H9 (cell line): Measurements from ENCODE around the gene YOD1. TPM values are rescaled to one million over a fixed set of nuclear protein-coding genes. Genes with fewer than 3 reads are reported as not detected.

Experiments
- DNase-seq: peaks from one replicate; pipeline ENCODE4 v3.0.0-alpha.2; 2017
- H2AFZ ChIP-seq: one replicate; pipeline ENCODE4 v1.6.1; 2013; ENCODE audit warnings: mild to moderate bottlenecking, low read length, control low read depth, moderate library complexity
- H2AK5ac ChIP-seq: 2 replicates; pipeline ENCODE4 v1.6.1; 2013; ENCODE audit warnings: low read length, control low read depth, mixed read lengths; ENCODE audit not compliant: insufficient read length
- H2BK120ac ChIP-seq: one replicate; pipeline ENCODE4 v1.6.1; 2013; ENCODE audit warnings: low read depth, mild to moderate bottlenecking, low read length, control low read depth, inconsistent platforms; ENCODE audit not compliant: poor library complexity, severe bottlenecking
- H2BK12ac ChIP-seq: 2 replicates; pipeline ENCODE4 v1.6.1; 2013; ENCODE audit warnings: low read length, control low read depth, mixed read lengths, low read depth; ENCODE audit not compliant: insufficient read length
- H2BK15ac ChIP-seq: 2 replicates; pipeline ENCODE4 v1.6.1; 2013; ENCODE audit warnings: low read depth, low read length, control low read depth
- H2BK20ac ChIP-seq: one replicate; pipeline ENCODE4 v1.6.1; 2013; ENCODE audit warnings: low read depth, mild to moderate bottlenecking, low read length, control low read depth, inconsistent platforms; ENCODE audit not compliant: poor library complexity, severe bottlenecking
- H2BK5ac ChIP-seq: 2 replicates; pipeline ENCODE4 v1.6.1; 2013; ENCODE audit warnings: low read length, control low read depth, mixed read lengths; ENCODE audit not compliant: insufficient read length
- H3K14ac ChIP-seq: 2 replicates; pipeline ENCODE4 v1.6.1; 2013; ENCODE audit warnings: low read length, control low read depth; ENCODE audit not compliant: insufficient read depth
- H3K18ac ChIP-seq: 2 replicates; pipeline ENCODE4 v1.6.1; 2013; ENCODE audit warnings: low read depth, mild to moderate bottlenecking, mixed read lengths, low read length, control low read depth; ENCODE audit not compliant: insufficient read length
- H3K23ac ChIP-seq: 2 replicates; pipeline ENCODE4 v1.6.1; 2013; ENCODE audit warnings: low read length, control low read depth, mixed read lengths, low read depth; ENCODE audit not compliant: insufficient read length
- H3K23me2 ChIP-seq: 2 replicates; pipeline ENCODE4 v1.6.1; 2013; ENCODE audit warnings: low read depth, mild to moderate bottlenecking, mixed read lengths, low read length, control low read depth; ENCODE audit not compliant: insufficient read length, poor library complexity, severe bottlenecking
- H3K27ac ChIP-seq: 2 replicates; pipeline ENCODE4 v1.5.1; 2013; ENCODE audit warnings: low read length, control low read depth, mixed read lengths, low read depth; ENCODE audit not compliant: insufficient read length
- H3K27me3 ChIP-seq: 2 replicates; pipeline ENCODE4 v1.6.1; 2013; ENCODE audit warnings: low read length, control low read depth, inconsistent platforms; ENCODE audit not compliant: insufficient read depth
- H3K4ac ChIP-seq: 2 replicates; pipeline ENCODE4 v1.6.1; 2013; ENCODE audit warnings: low read depth, mild to moderate bottlenecking, control low read depth, inconsistent platforms, low read length, moderate library complexity
- H3K4me1 ChIP-seq: 2 replicates; pipeline ENCODE4 v1.6.1; 2013; ENCODE audit warnings: low read length, control low read depth, inconsistent platforms; ENCODE audit not compliant: insufficient read depth
- H3K4me2 ChIP-seq: 2 replicates; pipeline ENCODE4 v1.6.1; 2013; ENCODE audit warnings: low read length, control low read depth, mixed read lengths; ENCODE audit not compliant: insufficient read length, insufficient read depth
- H3K56ac ChIP-seq: 2 replicates; pipeline ENCODE4 v1.6.1; 2013; ENCODE audit warnings: low read depth, mild to moderate bottlenecking, mixed read lengths, low read length, control low read depth; ENCODE audit not compliant: insufficient read length
- H3K79me1 ChIP-seq: 2 replicates; pipeline ENCODE4 v1.6.1; 2013; ENCODE audit warnings: low read depth, mild to moderate bottlenecking, moderate library complexity, low read length, control low read depth, inconsistent platforms; ENCODE audit not compliant: insufficient read depth, poor library complexity, severe bottlenecking
- H3K79me2 ChIP-seq: 2 replicates; pipeline ENCODE4 v1.6.1; 2013; ENCODE audit warnings: low read length, control low read depth, inconsistent platforms; ENCODE audit not compliant: insufficient read depth
- H3K9ac ChIP-seq: 2 replicates; pipeline ENCODE4 v1.6.1; 2013; ENCODE audit warnings: low read length, control low read depth, mixed read lengths; ENCODE audit not compliant: insufficient read length; ENCODE audit errors: extremely low read depth
- H3K9me3 ChIP-seq: one replicate; pipeline ENCODE4 v1.6.1; 2013; ENCODE audit warnings: low read depth, low read length, inconsistent platforms; ENCODE audit not compliant: control insufficient read depth
- H3T11ph ChIP-seq: one replicate; pipeline ENCODE4 v1.6.1; 2013; ENCODE audit warnings: mild to moderate bottlenecking, low read length, control low read depth, inconsistent platforms
- H4K20me1 ChIP-seq: one replicate; pipeline ENCODE4 v1.6.1; 2013; ENCODE audit not compliant: control insufficient read depth, insufficient read length, insufficient read depth
- H4K5ac ChIP-seq: 2 replicates; pipeline ENCODE4 v1.6.1; 2013; ENCODE audit warnings: low read depth, mild to moderate bottlenecking, mixed read lengths, low read length, control low read depth; ENCODE audit not compliant: insufficient read length
- H4K8ac ChIP-seq: replicated peaks from 2 replicates; pipeline ENCODE4 v1.6.1; 2013; ENCODE audit warnings: low read length, control low read depth, mixed read lengths, low read depth; ENCODE audit not compliant: insufficient read length
- H4K91ac ChIP-seq: 2 replicates; pipeline ENCODE4 v1.6.1; 2013; ENCODE audit warnings: low read depth, mild to moderate bottlenecking, moderate library complexity, mixed read lengths, low read length, control low read depth; ENCODE audit not compliant: insufficient read length
- H3K27ac Mint-ChIP-seq, 3 experiments: 2 replicates in 2 of 3; 3 replicates in 1 of 3; pipeline ENCODE4 v1.8.0; 2020 to 2021; ENCODE audit warnings: mixed read lengths in 3 of 3, mild to moderate bottlenecking in 1 of 3, moderate library complexity in 1 of 3
- H3K27me3 Mint-ChIP-seq: 2 replicates; pipeline ENCODE4 v1.8.0; 2021; ENCODE audit warnings: low read depth, mild to moderate bottlenecking, moderate library complexity, mixed read lengths
- H3K36me3 Mint-ChIP-seq, 3 experiments: 2 replicates in 2 of 3; 3 replicates in 1 of 3; pipeline ENCODE4 v1.8.0; 2020 to 2021; ENCODE audit warnings: low read depth in 3 of 3, mixed read lengths in 3 of 3; ENCODE audit not compliant: insufficient read depth in 1 of 3
- H3K4me1 Mint-ChIP-seq, 2 experiments: 2 replicates each; pipeline ENCODE4 v1.8.0; 2020; ENCODE audit warnings: mixed read lengths in 2 of 2
- H3K4me3 Mint-ChIP-seq, 2 experiments: 2 replicates in 1 of 2; 3 replicates in 1 of 2; pipeline ENCODE4 v1.8.0; 2020 to 2021; ENCODE audit warnings: mild to moderate bottlenecking in 2 of 2, mixed read lengths in 2 of 2, moderate library complexity in 1 of 2
- H3K9me3 Mint-ChIP-seq, 2 experiments: 2 replicates in 1 of 2; 3 replicates in 1 of 2; pipeline ENCODE4 v1.8.0; 2020; ENCODE audit warnings: mild to moderate bottlenecking in 2 of 2, mixed read lengths in 2 of 2, moderate library complexity in 1 of 2
- WGBS: extraction: QIAGEN DNeasy Blood & Tissue Kit; methylation state at CpG from one replicate; pipeline ENCODE4 v1.1.7; 2013; ENCODE audit warnings: missing lambda C conversion rate, low lambda C conversion rate, mixed read lengths; ENCODE audit not compliant: insufficient read length; ENCODE audit errors: extremely low coverage; 5-methylcytosine and 5-hydroxymethylcytosine counted together
- total RNA-seq: library from RNA; stranded (reverse); gene quantifications from 2 replicates; pipeline ENCODE4 v1.2.1, GENCODE V29; 2021
- TF ChIP-seq, protein P1 (sequence below): fragments of 200-600 bp; sonication (generic); conservative IDR thresholded peaks from 3 replicates; pipeline ENCODE4 v1.8.0; 2021; ENCODE audit warnings: antibody characterized with exemption, mild to moderate bottlenecking

The YOD1 gene
- total RNA-seq, 1 experiment from 2014 or later: 8.6 TPM

DNA sequence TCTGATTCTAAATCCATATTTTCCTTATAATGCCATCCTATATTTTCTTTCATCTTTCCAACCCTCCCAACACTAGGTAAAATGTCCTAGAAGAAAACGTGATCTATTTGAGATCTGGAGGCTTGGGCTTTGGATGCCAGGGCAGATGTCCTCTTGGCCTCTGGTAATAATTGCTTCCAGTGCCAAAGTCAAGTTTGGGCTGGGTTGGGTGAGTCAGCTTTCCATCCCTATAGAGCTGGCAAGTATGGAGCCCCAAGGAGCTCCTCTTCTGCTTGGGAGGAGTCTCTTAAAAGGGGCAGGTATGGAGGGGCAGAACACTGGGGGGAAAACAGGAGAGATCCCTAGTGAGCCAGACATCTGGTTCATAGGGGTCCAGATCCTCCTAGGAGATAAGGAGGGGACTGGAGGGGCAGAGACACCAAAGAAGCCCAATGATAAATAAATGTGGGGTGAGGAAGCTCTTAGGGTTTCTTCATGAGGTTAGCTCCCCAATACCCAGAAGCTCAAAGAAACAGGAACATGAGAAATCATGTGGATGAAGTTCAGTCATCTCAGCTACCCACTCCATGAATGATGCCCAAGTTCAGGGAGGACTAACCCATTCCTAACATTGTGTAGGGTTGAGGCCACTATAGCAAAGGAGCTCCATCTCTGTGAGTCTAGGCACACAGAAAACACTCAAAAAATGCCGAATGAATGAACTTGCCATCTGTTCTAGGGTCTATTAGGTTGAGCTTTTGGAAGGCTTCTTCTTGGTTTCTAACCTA is 21.9 kb downstream of the YOD1 start:
- Histone ChIP-seq H4K20me1 (no peaks in the 10 kb centered on the region), H3K14ac (no peak overlapping the region), H3K79me2 (no peaks in the 10 kb centered on the region; the same call in 1 of the 2 replicates), H2AFZ (no peak overlapping the region), H3K27me3 (no peaks in the 10 kb centered on the region), H3K56ac (no peak overlapping the region), H4K91ac (no peak overlapping the region), H2AK5ac (no peak overlapping the region), H3T11ph (no peak overlapping the region), H2BK15ac (no peak overlapping the region), H3K9me3 (no peaks in the 10 kb centered on the region), H2BK20ac (no peak overlapping the region), H3K27ac (no peak overlapping the region), H2BK120ac (no peak overlapping the region), H4K8ac (no peak overlapping the region), H3K23me2 (no peaks in the 10 kb centered on the region), H4K5ac (no peak overlapping the region), H3K4ac (no peak overlapping the region), H3K23ac (no peak overlapping the region), H3K4me1 (peaks cover 26% of the 10 kb centered on the region), H3K4me2 (no peak overlapping the region), H2BK12ac (no peak overlapping the region), H3K79me1 (no peaks in the 10 kb centered on the region), H3K9ac (no peak overlapping the region), H3K18ac (no peak overlapping the region), H2BK5ac (no peak overlapping the region)
- no CpG with 5 or more reads among the region's 2 CpGs for WGBS
- no peaks in the 10 kb centered on the region for H3K27me3 Mint-ChIP-seq
- H3K36me3 Mint-ChIP-seq: no peaks in the 10 kb centered on the region; a peak in 1 of 7 replicates
- DNase-seq: no peak
- H3K4me3 Mint-ChIP-seq: no peak overlapping the region
- H3K27ac Mint-ChIP-seq: peak overlapping the region in 1 of 3 experiments; percentile 56; a peak in 1 of 7 replicates
- H3K4me1 Mint-ChIP-seq: peaks cover 54 to 61% of the 10 kb centered on the region in 2 experiments
- TF ChIP-seq, protein P1, sequence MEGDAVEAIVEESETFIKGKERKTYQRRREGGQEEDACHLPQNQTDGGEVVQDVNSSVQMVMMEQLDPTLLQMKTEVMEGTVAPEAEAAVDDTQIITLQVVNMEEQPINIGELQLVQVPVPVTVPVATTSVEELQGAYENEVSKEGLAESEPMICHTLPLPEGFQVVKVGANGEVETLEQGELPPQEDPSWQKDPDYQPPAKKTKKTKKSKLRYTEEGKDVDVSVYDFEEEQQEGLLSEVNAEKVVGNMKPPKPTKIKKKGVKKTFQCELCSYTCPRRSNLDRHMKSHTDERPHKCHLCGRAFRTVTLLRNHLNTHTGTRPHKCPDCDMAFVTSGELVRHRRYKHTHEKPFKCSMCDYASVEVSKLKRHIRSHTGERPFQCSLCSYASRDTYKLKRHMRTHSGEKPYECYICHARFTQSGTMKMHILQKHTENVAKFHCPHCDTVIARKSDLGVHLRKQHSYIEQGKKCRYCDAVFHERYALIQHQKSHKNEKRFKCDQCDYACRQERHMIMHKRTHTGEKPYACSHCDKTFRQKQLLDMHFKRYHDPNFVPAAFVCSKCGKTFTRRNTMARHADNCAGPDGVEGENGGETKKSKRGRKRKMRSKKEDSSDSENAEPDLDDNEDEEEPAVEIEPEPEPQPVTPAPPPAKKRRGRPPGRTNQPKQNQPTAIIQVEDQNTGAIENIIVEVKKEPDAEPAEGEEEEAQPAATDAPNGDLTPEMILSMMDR: no peak
- H3K9me3 Mint-ChIP-seq: no peaks in the 10 kb centered on the region
